Nephron progenitor cell (in vitro differentiated cells): ENCODE data around the gene ESPN.

Experiments used
- DNase-seq: peaks from one replicate; pipeline ENCODE4 v3.0.0; 2021
- H3K27ac Mint-ChIP-seq: 2 replicates; pipeline ENCODE4 v1.8.0; 2021; ENCODE audit warnings: mild to moderate bottlenecking, moderate library complexity, mixed read lengths
- H3K27me3 Mint-ChIP-seq: 2 replicates; pipeline ENCODE4 v1.8.0; 2021; ENCODE audit warnings: mild to moderate bottlenecking, low read depth, mixed read lengths; ENCODE audit not compliant: poor library complexity
- H3K36me3 Mint-ChIP-seq: 2 replicates; pipeline ENCODE4 v1.8.0; 2021; ENCODE audit warnings: low read depth, mixed read lengths
- H3K4me1 Mint-ChIP-seq: 2 replicates; pipeline ENCODE4 v1.8.0; 2021; ENCODE audit warnings: mixed read lengths
- H3K4me3 Mint-ChIP-seq: 2 replicates; pipeline ENCODE4 v1.8.0; 2021; ENCODE audit warnings: mild to moderate bottlenecking, moderate library complexity, mixed read lengths
- H3K9me3 Mint-ChIP-seq: 2 replicates; pipeline ENCODE4 v1.8.0; 2021; ENCODE audit warnings: mild to moderate bottlenecking, moderate library complexity, mixed read lengths
- CTCF ChIP-seq: fragments of 200-600 bp; sonication (generic); IDR thresholded peaks from 2 replicates; pipeline ENCODE4 v1.5.0; 2021; ENCODE audit warnings: antibody characterized with exemption

The ESPN gene

GRCh38 chr1:6505367-6506209 is 81.0 kb downstream of the ESPN start:
- no peak overlapping the region for H3K27ac Mint-ChIP-seq
- H3K4me3 Mint-ChIP-seq, result no peak overlapping the region

GRCh38 chr1:6506210-6507036 is 81.8 kb downstream of the ESPN start:
- Mint-ChIP-seq H3K27me3 (peaks cover 5% of the 10 kb centered on the region), H3K4me3 (no peak overlapping the region), H3K9me3 (no peaks in the 10 kb centered on the region), H3K27ac (peak overlapping the region; percentile 58), H3K36me3 (no peaks in the 10 kb centered on the region), H3K4me1 (peaks cover 28% of the 10 kb centered on the region)
- DNase-seq, result no peak
- TF ChIP-seq CTCF, result no peak

More at GRCh38 chr1:6505367-6506209, 81.0 kb downstream of the ESPN start:
- Mint-ChIP-seq H3K36me3 (no peaks in the 10 kb centered on the region), H3K27me3 (peaks cover 11% of the 10 kb centered on the region), H3K4me1 (peaks cover 34% of the 10 kb centered on the region), H3K9me3 (no peaks in the 10 kb centered on the region)
- TF ChIP-seq CTCF, result no peak
- no peak for DNase-seq

- H3K27me3 Mint-ChIP-seq, result peaks cover 4% of the 10 kb centered on the region
- no peaks in the 10 kb centered on the region for H3K36me3 Mint-ChIP-seq
- H3K9me3 Mint-ChIP-seq, result no peaks in the 10 kb centered on the region
- peaks cover 28% of the 10 kb centered on the region for H3K4me1 Mint-ChIP-seq
- TF ChIP-seq CTCF, result no peak
- no peak overlapping the region for H3K4me3 Mint-ChIP-seq
- DNase-seq, result no peak
- H3K27ac Mint-ChIP-seq, result peak overlapping the region; percentile 58
These were observed 82.5 kb downstream of the ESPN start for GRCh38 chr1:6507037-6507428.

DNA sequence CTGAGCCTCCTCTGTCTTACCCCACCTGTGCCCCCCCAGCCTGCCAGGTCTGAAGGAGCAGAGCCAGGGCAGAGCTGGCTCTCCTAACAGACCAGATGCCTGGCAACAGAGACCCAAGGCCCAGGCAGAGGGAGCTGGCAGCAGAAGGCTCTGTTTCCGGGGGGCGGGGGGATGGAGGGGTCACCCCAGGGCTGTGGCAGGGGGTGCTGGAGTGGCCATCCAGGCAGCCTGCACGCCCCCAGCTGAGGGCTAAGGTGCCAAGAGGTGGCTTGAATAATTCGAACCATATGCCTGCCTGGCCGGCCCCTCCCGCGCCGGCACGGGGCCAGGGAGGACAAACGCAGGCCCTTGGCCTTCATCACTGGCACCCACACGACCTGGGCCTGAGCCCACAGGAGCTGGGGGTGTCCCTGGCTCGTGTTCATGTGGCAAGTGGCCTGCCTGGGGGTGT is 82.9 kb downstream of the ESPN start:
- H3K4me3 Mint-ChIP-seq, result no peak overlapping the region
- no peak overlapping the region for H3K27ac Mint-ChIP-seq
- no peak for DNase-seq
- TF ChIP-seq CTCF, result no peak
- peaks cover 4% of the 10 kb centered on the region for H3K27me3 Mint-ChIP-seq
- H3K36me3 Mint-ChIP-seq, result no peaks in the 10 kb centered on the region
- no peaks in the 10 kb centered on the region for H3K9me3 Mint-ChIP-seq
- peaks cover 31% of the 10 kb centered on the region for H3K4me1 Mint-ChIP-seq

GRCh38 chr1:6508154-6508815 is 83.7 kb downstream of the ESPN start:
- no peak for TF ChIP-seq CTCF
- Mint-ChIP-seq H3K4me3 (no peak overlapping the region), H3K9me3 (no peaks in the 10 kb centered on the region), H3K36me3 (no peaks in the 10 kb centered on the region), H3K27ac (no peak overlapping the region), H3K4me1 (peaks cover 38% of the 10 kb centered on the region), H3K27me3 (peaks cover 4% of the 10 kb centered on the region)
- no peak for DNase-seq
